ENCODE measurements around the gene MED4. TPM values are rescaled to one million over a fixed set of nuclear protein-coding genes. Genes with fewer than 3 reads are reported as not detected.

The MED4 gene
- total RNA-seq, 2 experiments from 2014 or later: 55.2 to 61.1 TPM

DNA sequence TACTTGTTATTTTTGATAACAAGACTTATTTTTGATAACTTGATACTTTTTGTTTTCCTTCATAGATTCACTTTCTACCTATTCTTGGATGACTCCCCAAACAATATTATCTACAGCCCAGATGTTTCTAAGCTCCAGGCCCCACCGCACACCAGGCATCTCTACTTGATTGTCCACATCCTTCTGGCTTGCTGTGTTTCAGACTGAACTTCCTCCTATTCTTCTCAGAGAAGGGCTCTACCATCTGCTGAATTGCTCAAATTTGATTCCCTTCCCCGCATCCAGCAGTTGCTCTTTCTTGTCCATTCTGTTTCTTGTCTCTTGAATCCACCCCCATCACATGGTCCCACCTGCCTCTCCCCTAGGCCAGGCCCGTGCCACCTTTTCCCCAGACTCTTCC lies 44.4 kb downstream of the MED4 start:
- peaks cover 5% of the 10 kb centered on the region for H3K4me1 Mint-ChIP-seq
- H3K36me3 Mint-ChIP-seq (ENCODE audit: low read depth): peaks cover 56% of the 10 kb centered on the region
- no peak overlapping the region for H3K27ac Mint-ChIP-seq
- H3K9me3 Mint-ChIP-seq: no peaks in the 10 kb centered on the region
- ChIA-PET CTCF (interaction anchor here (2.3 kb wide), 1 partner anchor 13 kb away, joined by 7 read pairs; the partner anchor contains the start of gene NUDT15), POLR2A (interaction anchor here (1.2 to 1.7 kb wide), 2 partner anchors 13 to 44 kb away, joined by 4 to 5 read pairs; partner anchors contain the start of genes MED4 and NUDT15)
- no peaks in the 10 kb centered on the region for H3K27me3 Mint-ChIP-seq
- no peak overlapping the region for H3K4me3 Mint-ChIP-seq
- DNase-seq: no peak

DNA sequence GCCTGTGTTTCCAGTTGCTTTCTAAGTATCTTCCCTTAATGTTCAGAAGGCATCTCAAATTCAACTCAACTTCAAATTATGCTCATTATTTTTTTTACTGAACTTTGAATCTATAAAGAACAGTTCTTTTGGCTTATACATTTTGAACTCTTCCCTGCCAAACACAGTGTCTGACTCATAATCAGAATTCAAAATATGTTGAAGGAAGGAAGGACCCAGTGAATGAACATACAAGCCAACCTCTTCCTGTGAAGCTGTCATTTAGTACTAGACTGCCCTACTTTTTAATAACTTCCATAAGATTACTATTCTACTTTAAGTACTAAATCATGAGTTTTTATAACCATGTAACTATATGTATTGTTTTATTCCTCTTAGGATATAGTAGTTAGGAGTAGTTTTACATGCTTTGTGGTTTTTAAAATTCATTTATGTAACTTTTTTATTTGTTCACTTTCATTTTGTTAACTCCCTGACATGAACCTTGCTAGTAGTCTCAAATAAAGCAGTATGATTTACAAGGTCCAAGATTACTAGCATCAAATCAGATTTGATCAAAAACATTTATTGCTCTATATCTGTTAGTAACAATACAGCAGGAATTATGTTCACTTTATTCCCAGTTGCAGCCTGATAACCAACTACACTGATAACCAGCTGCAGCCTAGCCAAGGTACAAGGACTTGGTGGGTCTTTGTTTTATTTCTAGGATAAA lies 51.0 kb downstream of the MED4 start:
- H3K9me3 Mint-ChIP-seq: no peaks in the 10 kb centered on the region
- DNase-seq: no peak
- peaks cover 49% of the 10 kb centered on the region for H3K4me1 Mint-ChIP-seq
- ChIA-PET POLR2A (interaction anchor here (1.0 to 1.3 kb wide), 4 partner anchors 13 to 259 kb away, joined by 3 to 4 read pairs (median 3); partner anchors contain the start of gene ITM2B), CTCF (interaction anchor here (1.5 kb wide), 1 partner anchor 51 kb away, joined by 6 read pairs; the partner anchor contains the start of gene MED4)
- peak overlapping the region; percentile 53 for H3K4me3 Mint-ChIP-seq
- peaks cover 45% of the 10 kb centered on the region for H3K36me3 Mint-ChIP-seq (ENCODE audit: low read depth)
- peak overlapping the region; percentile 87 for H3K27ac Mint-ChIP-seq
- no peaks in the 10 kb centered on the region for H3K27me3 Mint-ChIP-seq

DNA sequence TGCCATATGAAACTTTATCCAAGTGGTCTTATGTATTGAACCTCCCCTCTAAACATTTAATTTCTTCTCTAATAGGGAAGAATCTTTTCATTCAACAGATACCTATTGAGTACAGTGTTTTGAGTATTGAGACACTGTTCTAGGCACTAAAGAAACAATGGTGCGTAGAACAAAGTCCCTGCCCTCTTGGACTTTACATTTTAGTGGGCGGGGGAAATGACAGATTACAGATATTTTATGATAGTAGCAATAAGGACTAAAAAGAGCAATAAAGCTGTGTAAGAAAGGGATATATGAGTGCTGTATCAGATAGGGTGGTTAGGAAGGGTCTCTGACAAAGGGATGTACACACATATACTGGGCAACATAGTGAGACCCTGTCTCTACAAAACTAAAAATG lies 52.0 kb downstream of the MED4 start:
- H3K27ac Mint-ChIP-seq: peak overlapping the region; percentile 87
- H3K9me3 Mint-ChIP-seq: no peaks in the 10 kb centered on the region
- H3K36me3 Mint-ChIP-seq (ENCODE audit: low read depth): peaks cover 41% of the 10 kb centered on the region
- no peaks in the 10 kb centered on the region for H3K27me3 Mint-ChIP-seq
- no peak overlapping the region for H3K4me3 Mint-ChIP-seq
- ChIA-PET POLR2A (interaction anchor here (0.8 to 1.3 kb wide), 3 partner anchors 12 to 260 kb away, joined by 3 to 5 read pairs (median 4); no protein-coding TSS in a partner anchor), CTCF (interaction anchor here (1.5 kb wide), 1 partner anchor 52 kb away, joined by 6 read pairs; the partner anchor contains the start of gene MED4)
- DNase-seq: no peak
- peaks cover 58% of the 10 kb centered on the region for H3K4me1 Mint-ChIP-seq

DNA sequence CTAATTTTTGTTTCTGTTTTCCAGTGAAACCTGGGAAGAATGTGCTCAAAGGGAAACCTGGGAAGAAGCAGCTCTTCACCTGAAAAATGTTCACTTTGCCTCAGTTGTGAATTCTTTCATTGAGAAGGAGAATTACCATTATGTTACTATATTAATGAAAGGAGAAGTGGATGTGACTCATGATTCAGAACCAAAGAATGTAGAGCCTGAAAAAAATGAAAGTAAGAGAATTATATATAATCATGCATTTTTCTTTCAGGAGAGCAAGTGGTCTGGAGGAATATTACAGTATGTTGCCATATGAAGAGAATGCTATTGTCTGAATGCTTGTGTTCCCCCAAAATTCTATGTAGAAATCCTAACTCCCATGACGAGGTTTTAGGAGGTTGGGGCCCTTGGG lies 54.0 kb downstream of the MED4 start:
- Mint-ChIP-seq H3K4me3 (no peak overlapping the region), H3K27ac (no peak overlapping the region), H3K9me3 (no peaks in the 10 kb centered on the region), H3K4me1 (peaks cover 70% of the 10 kb centered on the region), H3K36me3 (ENCODE audit: low read depth) (peaks cover 40% of the 10 kb centered on the region), H3K27me3 (no peaks in the 10 kb centered on the region)
- POLR2A ChIA-PET: interaction anchor here (1.7 to 2.1 kb wide), 2 partner anchors 26 to 54 kb away, joined by 3 to 8 read pairs; partner anchors contain the start of gene MED4
- CTCF ChIA-PET: interaction anchor here (2.1 kb wide), 1 partner anchor 54 kb away, joined by 5 read pairs; the partner anchor contains the start of gene MED4
- no peak for DNase-seq

DNA sequence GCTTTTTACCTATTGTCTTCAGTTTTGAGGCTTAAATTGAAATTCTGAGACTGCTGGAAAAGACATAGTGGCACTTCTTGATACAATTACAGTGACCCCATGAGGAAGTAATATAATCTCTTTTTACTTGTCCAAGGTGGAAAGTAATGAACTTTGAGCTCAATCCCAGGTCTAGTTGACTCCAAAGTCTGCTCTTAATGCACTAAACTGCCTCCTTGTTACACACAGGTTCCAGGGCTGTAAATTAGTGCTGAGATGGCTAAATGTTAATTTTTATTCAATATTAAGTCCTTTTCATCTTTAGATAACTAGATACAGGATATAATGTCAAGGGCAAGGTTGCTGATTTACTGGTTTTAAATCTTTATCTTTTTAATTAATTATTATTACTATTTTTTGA lies 54.9 kb downstream of the MED4 start:
- Mint-ChIP-seq H3K36me3 (ENCODE audit: low read depth) (peaks cover 39% of the 10 kb centered on the region), H3K9me3 (peaks cover under 1% of the 10 kb centered on the region), H3K4me1 (peaks cover 69% of the 10 kb centered on the region), H3K27ac (peak overlapping the region; percentile 63), H3K27me3 (no peaks in the 10 kb centered on the region), H3K4me3 (no peak overlapping the region)
- DNase-seq: no peak
- ChIA-PET CTCF (interaction anchor here (1.1 to 2.1 kb wide), 2 partner anchors 8 to 55 kb away, joined by 4 to 5 read pairs; partner anchors contain the start of gene MED4), POLR2A (interaction anchor here (1.7 to 2.1 kb wide), 2 partner anchors 26 to 55 kb away, joined by 3 to 8 read pairs; partner anchors contain the start of gene MED4)

DNA sequence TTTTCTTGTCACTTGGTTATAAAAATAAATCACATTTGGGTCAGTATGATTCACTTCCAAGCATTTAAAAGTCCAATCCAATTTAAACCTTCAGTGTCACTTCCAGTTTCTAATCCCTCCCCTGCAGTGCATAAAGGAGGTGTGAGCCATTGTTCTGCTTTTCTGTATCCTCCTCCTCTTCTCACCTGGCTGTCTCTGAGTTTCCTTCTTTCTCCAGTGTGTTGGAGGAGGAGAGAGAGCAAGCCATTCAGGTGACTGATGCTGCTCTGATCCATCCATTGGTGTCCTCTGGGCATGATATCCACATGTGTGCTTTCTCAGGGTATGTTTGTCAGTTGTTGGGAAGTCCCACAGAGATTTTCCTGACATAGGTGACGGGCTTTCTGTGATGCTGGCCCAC lies 56.1 kb downstream of the MED4 start:
- H3K27ac Mint-ChIP-seq: peak overlapping the region; percentile 97
- DNase-seq: no peak
- H3K4me1 Mint-ChIP-seq: peaks cover 64% of the 10 kb centered on the region
- CTCF ChIA-PET: interaction anchor here (0.6 to 2.6 kb wide), 14 partner anchors 9 to 1897 kb away, joined by 3 to 38 read pairs (median 4); partner anchors contain the start of gene MED4
- H3K36me3 Mint-ChIP-seq (ENCODE audit: low read depth): peaks cover 49% of the 10 kb centered on the region
- H3K4me3 Mint-ChIP-seq: peak overlapping the region; percentile 99
- no peaks in the 10 kb centered on the region for H3K27me3 Mint-ChIP-seq
- peaks cover 4% of the 10 kb centered on the region for H3K9me3 Mint-ChIP-seq
- POLR2A ChIA-PET: interaction anchor here (0.8 to 3.6 kb wide), 16 partner anchors 9 to 1406 kb away, joined by 3 to 61 read pairs (median 7); partner anchors contain the start of genes FNDC3A, ITM2B, MED4 and RB1

DNA sequence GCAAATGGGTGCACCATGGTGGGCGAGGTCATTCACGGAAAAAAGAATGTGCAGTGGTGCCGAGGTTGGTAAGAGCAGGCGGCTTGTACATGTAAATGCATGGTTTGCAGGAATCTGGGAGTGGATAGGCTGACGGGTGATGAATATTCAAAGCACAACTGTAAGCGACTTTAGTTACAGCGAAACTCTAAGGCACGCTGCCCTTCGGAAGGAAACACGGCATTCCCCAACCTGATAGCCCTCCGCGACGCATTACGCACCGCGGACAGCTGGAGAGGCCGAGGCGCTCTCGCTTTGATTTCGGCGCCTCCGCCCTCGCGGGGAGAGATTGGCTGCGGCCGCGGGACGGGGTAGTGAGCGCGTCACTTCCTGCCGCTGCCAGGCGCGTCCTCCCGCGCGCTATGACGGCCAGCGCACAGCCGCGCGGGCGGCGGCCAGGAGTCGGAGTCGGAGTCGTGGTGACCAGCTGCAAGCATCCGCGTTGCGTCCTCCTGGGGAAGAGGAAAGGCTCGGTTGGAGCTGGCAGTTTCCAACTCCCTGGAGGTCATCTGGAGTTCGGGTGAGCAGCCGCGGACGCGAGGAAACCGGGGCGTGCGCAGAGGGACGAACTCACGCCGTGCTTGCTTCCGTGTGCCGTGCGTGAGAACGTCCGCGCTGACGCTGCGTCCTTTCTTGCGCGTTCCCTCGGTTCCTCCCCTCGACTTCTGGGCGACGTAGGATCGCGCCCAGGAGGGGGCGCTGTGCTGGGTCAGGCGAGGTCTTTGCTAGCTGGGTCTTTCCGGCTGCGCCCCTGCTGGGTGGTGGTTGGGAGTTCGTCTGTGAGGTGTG lies 57.3 kb downstream of the MED4 start, which contains the start of gene NUDT15:
NUDT15 (plus strand) TSS at position 381 of the 828 bp plus-strand sequence; CDS start at position 402, 21 bp downstream.
- peak within 1 kb of the TSS; percentile 99 for H3K4me3 Mint-ChIP-seq
- H3K36me3 Mint-ChIP-seq (ENCODE audit: low read depth): peaks cover 49% of the 10 kb centered on the region
- peak; percentile 97 for DNase-seq
- POLR2A ChIA-PET: interaction anchor here (0.8 to 3.6 kb wide), 35 partner anchors 10 to 1407 kb away, joined by 3 to 61 read pairs (median 4); partner anchors contain the start of genes CYSLTR2, FNDC3A, ITM2B and LPAR6
- peaks cover 54% of the 10 kb centered on the region for H3K4me1 Mint-ChIP-seq
- CTCF ChIA-PET: interaction anchor here (0.6 to 2.6 kb wide), 33 partner anchors 9 to 1108 kb away, joined by 3 to 38 read pairs (median 3); partner anchors contain the start of gene MED4
- no peaks in the 10 kb centered on the region for H3K27me3 Mint-ChIP-seq
- peak within 1 kb of the TSS; percentile 97 for H3K27ac Mint-ChIP-seq
- peaks cover 10% of the 10 kb centered on the region for H3K9me3 Mint-ChIP-seq

DNA sequence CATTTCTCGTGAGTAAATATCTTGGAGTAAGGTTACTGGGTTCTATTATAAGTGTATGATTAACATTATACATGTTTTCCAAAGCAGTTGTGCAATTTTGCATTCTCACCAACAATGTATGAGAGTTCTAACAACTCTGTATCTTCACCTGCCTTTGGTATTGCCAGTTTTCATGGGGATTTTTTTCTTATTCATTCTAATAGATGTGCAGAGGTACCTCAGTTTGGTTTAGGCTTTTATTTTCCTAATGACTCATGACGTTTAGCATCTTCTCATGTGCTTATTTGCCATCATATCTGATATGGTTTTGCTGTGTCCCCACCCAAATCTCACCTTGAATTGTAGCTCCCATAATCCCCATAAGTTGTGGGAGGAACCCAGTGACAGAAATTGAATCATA lies 65.0 kb downstream of the MED4 start:
- Mint-ChIP-seq H3K4me3 (no peak overlapping the region), H3K4me1 (peaks cover 6% of the 10 kb centered on the region), H3K9me3 (peaks cover 23% of the 10 kb centered on the region), H3K36me3 (ENCODE audit: low read depth) (peaks cover 48% of the 10 kb centered on the region), H3K27ac (no peak overlapping the region), H3K27me3 (no peaks in the 10 kb centered on the region)
- DNase-seq: no peak
- CTCF ChIA-PET: no interaction called here
- POLR2A ChIA-PET: interaction anchor here (0.5 kb wide), 1 partner anchor 38 kb away, joined by 3 read pairs; no protein-coding TSS in a partner anchor

DNA sequence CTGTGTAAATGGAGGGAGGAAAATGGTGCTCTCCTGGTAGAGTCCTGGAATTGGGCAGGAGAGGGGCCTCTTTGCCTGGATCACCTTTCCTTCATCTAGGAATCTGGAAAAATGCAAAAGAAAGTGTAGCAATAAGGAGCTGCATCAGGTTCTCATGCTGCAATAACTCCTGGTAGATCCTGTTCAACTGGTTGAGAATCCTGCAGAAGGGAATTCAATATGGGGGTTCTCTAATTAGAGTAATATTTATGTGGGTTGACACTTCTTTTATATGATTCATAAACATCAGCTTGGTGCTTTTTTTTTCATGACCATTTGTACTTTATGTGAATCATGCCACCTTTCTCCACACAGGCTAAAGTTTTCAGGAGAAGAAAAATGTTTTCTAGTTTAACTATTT lies 66.8 kb downstream of the MED4 start:
- ChIA-PET POLR2A (no interaction called here), CTCF (interaction anchor here (1.3 kb wide), 1 partner anchor 10 kb away, joined by 3 read pairs; no protein-coding TSS in a partner anchor)
- Mint-ChIP-seq H3K27ac (no peak overlapping the region), H3K4me1 (no peaks in the 10 kb centered on the region), H3K9me3 (peaks cover 19% of the 10 kb centered on the region), H3K27me3 (no peaks in the 10 kb centered on the region), H3K36me3 (ENCODE audit: low read depth) (peaks cover 40% of the 10 kb centered on the region), H3K4me3 (no peak overlapping the region)
- no peak for DNase-seq

Other genes with a start within 250 kb of the MED4 start
- 10 to 100 TPM; 26.7 to 29.1 TPM for gene SUCLA2, start 93.8 kb downstream of the MED4 start, total RNA-seq
- gene NUDT15, start 57.4 kb downstream of the MED4 start, total RNA-seq: 10 to 100 TPM; 10.9 to 11.0 TPM
- 100 to 1,000 TPM; 226 to 227 TPM for gene ITM2B, start 138.1 kb upstream of the MED4 start, total RNA-seq
- 10 to 100 TPM; 40.2 to 41.3 TPM for gene RB1, start 208.6 kb upstream of the MED4 start, total RNA-seq